WTC11 (cell line): ENCODE measurements around the gene ZFAND3. TPM values are rescaled to one million over a fixed set of nuclear protein-coding genes. Genes with fewer than 3 reads are reported as not detected.

Experiments used
- ATAC-seq: fragments of 200-7000 bp; cut with Tn5 transposase; 2 replicates; pipeline ENCODE4 v1.10.0; 2021; ENCODE audit warnings: mild to moderate bottlenecking, moderate library complexity
- CTCF ChIA-PET: fragments of 300-600 bp; sonication (Branson Sonifier 250); formaldehyde crosslinking; loops from one replicate; lab custom pipeline; 2021; ENCODE audit warnings: antibody characterized with exemption; lab: Charles Lee
- POLR2A ChIA-PET: fragments of 350-600 bp; sonication (Branson Sonifier 250); formaldehyde crosslinking; loops from one replicate; lab custom pipeline; 2021; ENCODE audit warnings: antibody characterized with exemption; lab: Charles Lee
- DNase-seq: peaks from one replicate; pipeline ENCODE4 v3.0.0; 2021; ENCODE audit warnings: low spot score
- H3K27ac Mint-ChIP-seq: 2 replicates; pipeline ENCODE4 v1.8.0; 2021; ENCODE audit warnings: mixed read lengths
- H3K27me3 Mint-ChIP-seq: 2 replicates; pipeline ENCODE4 v1.8.0; 2021; ENCODE audit warnings: low read depth, mild to moderate bottlenecking, moderate library complexity, mixed read lengths
- H3K36me3 Mint-ChIP-seq: 2 replicates; pipeline ENCODE4 v1.8.0; 2021; ENCODE audit warnings: mixed read lengths
- H3K4me1 Mint-ChIP-seq: 2 replicates; pipeline ENCODE4 v1.8.0; 2022; ENCODE audit warnings: mixed read lengths
- H3K4me3 Mint-ChIP-seq: 2 replicates; pipeline ENCODE4 v1.8.0; 2021; ENCODE audit warnings: mild to moderate bottlenecking, moderate library complexity, mixed read lengths
- H3K9me3 Mint-ChIP-seq: 2 replicates; pipeline ENCODE4 v1.8.0; 2021; ENCODE audit warnings: mixed read lengths
- ARID4B ChIP-seq: sonication (generic); formaldehyde crosslinking; IDR thresholded peaks from 2 replicates; pipeline ENCODE4 v1.8.0; 2023; ENCODE audit warnings: missing genetic modification reagents, mild to moderate bottlenecking, borderline replicate concordance
- CREB1 ChIP-seq: sonication (generic); formaldehyde crosslinking; IDR thresholded peaks from 2 replicates; pipeline ENCODE4 v1.8.0; 2023; ENCODE audit warnings: mild to moderate bottlenecking, missing genetic modification reagents
- GABPB1 ChIP-seq: sonication (generic); formaldehyde crosslinking; IDR thresholded peaks from 2 replicates; pipeline ENCODE4 v1.8.1; 2023; ENCODE audit warnings: mild to moderate bottlenecking, missing genetic modification reagents
- JAZF1 ChIP-seq: fragments of 250-450 bp; sonication (Bioruptor Pico); IDR thresholded peaks from 2 replicates; pipeline ENCODE4 v1.9.0; 2021; ENCODE audit warnings: moderate library complexity, mild to moderate bottlenecking, inconsistent platforms
- NFATC4 ChIP-seq: fragments of 250-450 bp; sonication (Bioruptor Pico); IDR thresholded peaks from 2 replicates; pipeline ENCODE4 v1.9.0; 2021; ENCODE audit warnings: mild to moderate bottlenecking
- NFE2L1 ChIP-seq: sonication (generic); formaldehyde crosslinking; IDR thresholded peaks from 2 replicates; pipeline ENCODE4 v1.8.1; 2023; ENCODE audit warnings: missing genetic modification reagents
- NR2C2 ChIP-seq: sonication (generic); formaldehyde crosslinking; IDR thresholded peaks from 2 replicates; pipeline ENCODE4 v1.8.0; 2022; ENCODE audit warnings: mild to moderate bottlenecking, missing genetic modification reagents
- TEAD1 ChIP-seq: sonication (generic); formaldehyde crosslinking; IDR thresholded peaks from 2 replicates; pipeline ENCODE4 v1.8.0; 2022; ENCODE audit warnings: mild to moderate bottlenecking, missing genetic modification reagents
- ZNF232 ChIP-seq: sonication (generic); formaldehyde crosslinking; IDR thresholded peaks from 2 replicates; pipeline ENCODE4 v1.8.0; 2022; ENCODE audit warnings: mild to moderate bottlenecking, missing genetic modification reagents
- ZNF263 ChIP-seq: sonication (generic); formaldehyde crosslinking; IDR thresholded peaks from 2 replicates; pipeline ENCODE4 v1.8.1; 2022; ENCODE audit warnings: low read depth, mild to moderate bottlenecking, moderate library complexity, missing genetic modification reagents
- total RNA-seq: library from RNA; stranded (reverse); gene quantifications from 3 replicates; pipeline ENCODE4 v1.2.3, GENCODE V29; 2021
- TF ChIP-seq, protein P1 (sequence below): fragments of 250-450 bp; sonication (Bioruptor Pico); conservative IDR thresholded peaks from 2 replicates; pipeline ENCODE4 v1.9.0; 2021; ENCODE audit warnings: mild to moderate bottlenecking
- TF ChIP-seq, protein P2 (sequence below): sonication (generic); formaldehyde crosslinking; IDR thresholded peaks from 2 replicates; pipeline ENCODE4 v1.8.1; 2023; ENCODE audit warnings: mild to moderate bottlenecking, missing genetic modification reagents
- TF ChIP-seq, protein P3 (sequence below): sonication (generic); formaldehyde crosslinking; IDR thresholded peaks from 2 replicates; pipeline ENCODE4 v1.8.1; 2022; ENCODE audit warnings: missing genetic modification reagents, borderline replicate concordance
- TF ChIP-seq, protein P4 (sequence below): sonication (generic); formaldehyde crosslinking; IDR thresholded peaks from 2 replicates; pipeline ENCODE4 v1.8.0; 2022; ENCODE audit warnings: mild to moderate bottlenecking, missing genetic modification reagents

The ZFAND3 gene
- total RNA-seq, 1 experiment from 2014 or later: 50.3 TPM

DNA sequence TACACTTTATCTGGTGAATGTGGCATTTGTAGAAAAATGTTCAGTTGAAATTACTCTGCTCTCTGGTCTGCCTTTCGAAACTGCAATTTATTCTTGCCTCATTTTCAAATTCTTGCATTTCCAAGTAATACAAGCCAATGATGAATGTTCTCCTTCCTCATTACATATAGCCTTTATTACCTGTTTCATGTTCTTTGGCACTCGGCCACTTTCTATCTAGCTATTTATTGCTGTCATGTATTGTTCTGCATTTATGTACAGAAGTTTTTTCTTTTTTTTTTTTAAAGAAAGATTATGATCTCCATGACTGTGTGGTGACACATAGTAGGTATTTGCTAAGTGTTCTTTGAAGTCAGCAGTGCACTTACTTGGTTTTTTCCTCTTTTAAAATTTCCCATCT, 261.4 kb downstream of the ZFAND3 start:
- Mint-ChIP-seq H3K9me3 (no peaks in the 10 kb centered on the region), H3K27ac (no peak overlapping the region), H3K4me3 (no peak overlapping the region), H3K27me3 (no peaks in the 10 kb centered on the region), H3K4me1 (peaks cover 34% of the 10 kb centered on the region), H3K36me3 (no peaks in the 10 kb centered on the region)
- no peak for TF ChIP-seq NR2C2 (CRISPR knock-in tag)
- no peak for TF ChIP-seq JAZF1 (CRISPR knock-in tag)
- TF ChIP-seq NFE2L1 (CRISPR knock-in tag): no peak
- no peak for TF ChIP-seq ZNF263 (CRISPR knock-in tag)
- TF ChIP-seq TEAD1 (CRISPR knock-in tag): no peak
- TF ChIP-seq GABPB1 (CRISPR knock-in tag): no peak
- TF ChIP-seq ARID4B (CRISPR knock-in tag): no peak
- TF ChIP-seq ZNF232 (CRISPR knock-in tag): no peak
- TF ChIP-seq, protein P1, sequence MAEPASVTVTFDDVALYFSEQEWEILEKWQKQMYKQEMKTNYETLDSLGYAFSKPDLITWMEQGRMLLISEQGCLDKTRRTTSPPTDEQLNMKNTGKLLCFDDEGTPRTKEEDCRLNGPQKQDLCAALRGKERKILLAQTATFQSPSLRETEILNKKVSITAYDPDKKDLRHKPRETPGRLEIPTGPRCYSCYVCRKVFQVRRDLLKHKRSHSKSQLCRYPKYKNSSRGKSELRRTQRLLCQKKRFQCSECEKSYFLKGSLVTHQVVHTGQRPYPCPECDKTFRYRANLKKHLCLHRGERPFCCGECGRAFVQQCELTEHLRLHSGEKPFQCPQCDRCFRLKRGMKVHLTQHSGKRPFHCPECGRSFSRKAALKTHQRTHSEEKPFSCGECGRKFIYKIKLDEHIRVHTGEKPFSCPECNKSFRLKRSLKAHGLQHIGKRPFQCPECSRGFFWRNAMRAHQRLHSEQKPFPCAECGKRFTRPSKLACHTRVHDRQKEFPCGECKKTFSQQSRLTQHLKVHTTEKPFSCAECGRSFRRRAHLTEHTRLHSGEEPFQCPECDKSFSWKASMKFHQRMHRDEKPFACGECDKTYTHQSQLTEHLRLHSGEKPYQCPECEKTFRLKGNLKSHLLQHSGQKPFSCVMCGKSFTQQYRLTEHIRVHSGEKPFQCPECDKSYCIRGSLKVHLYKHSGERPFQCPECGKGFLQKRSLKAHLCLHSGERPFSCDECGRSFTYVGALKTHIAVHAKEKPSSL: no peak
- TF ChIP-seq, protein P2, sequence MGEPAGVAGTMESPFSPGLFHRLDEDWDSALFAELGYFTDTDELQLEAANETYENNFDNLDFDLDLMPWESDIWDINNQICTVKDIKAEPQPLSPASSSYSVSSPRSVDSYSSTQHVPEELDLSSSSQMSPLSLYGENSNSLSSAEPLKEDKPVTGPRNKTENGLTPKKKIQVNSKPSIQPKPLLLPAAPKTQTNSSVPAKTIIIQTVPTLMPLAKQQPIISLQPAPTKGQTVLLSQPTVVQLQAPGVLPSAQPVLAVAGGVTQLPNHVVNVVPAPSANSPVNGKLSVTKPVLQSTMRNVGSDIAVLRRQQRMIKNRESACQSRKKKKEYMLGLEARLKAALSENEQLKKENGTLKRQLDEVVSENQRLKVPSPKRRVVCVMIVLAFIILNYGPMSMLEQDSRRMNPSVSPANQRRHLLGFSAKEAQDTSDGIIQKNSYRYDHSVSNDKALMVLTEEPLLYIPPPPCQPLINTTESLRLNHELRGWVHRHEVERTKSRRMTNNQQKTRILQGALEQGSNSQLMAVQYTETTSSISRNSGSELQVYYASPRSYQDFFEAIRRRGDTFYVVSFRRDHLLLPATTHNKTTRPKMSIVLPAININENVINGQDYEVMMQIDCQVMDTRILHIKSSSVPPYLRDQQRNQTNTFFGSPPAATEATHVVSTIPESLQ (CRISPR knock-in tag): no peak
- TF ChIP-seq, protein P3, sequence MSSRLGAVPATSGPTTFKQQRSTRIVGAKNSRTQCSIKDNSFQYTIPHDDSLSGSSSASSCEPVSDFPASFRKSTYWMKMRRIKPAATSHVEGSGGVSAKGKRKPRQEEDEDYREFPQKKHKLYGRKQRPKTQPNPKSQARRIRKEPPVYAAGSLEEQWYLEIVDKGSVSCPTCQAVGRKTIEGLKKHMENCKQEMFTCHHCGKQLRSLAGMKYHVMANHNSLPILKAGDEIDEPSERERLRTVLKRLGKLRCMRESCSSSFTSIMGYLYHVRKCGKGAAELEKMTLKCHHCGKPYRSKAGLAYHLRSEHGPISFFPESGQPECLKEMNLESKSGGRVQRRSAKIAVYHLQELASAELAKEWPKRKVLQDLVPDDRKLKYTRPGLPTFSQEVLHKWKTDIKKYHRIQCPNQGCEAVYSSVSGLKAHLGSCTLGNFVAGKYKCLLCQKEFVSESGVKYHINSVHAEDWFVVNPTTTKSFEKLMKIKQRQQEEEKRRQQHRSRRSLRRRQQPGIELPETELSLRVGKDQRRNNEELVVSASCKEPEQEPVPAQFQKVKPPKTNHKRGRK (CRISPR knock-in tag): no peak
- TF ChIP-seq NFATC4 (CRISPR knock-in tag): no peak
- TF ChIP-seq, protein P4, sequence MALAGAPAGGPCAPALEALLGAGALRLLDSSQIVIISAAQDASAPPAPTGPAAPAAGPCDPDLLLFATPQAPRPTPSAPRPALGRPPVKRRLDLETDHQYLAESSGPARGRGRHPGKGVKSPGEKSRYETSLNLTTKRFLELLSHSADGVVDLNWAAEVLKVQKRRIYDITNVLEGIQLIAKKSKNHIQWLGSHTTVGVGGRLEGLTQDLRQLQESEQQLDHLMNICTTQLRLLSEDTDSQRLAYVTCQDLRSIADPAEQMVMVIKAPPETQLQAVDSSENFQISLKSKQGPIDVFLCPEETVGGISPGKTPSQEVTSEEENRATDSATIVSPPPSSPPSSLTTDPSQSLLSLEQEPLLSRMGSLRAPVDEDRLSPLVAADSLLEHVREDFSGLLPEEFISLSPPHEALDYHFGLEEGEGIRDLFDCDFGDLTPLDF (CRISPR knock-in tag): no peak
- CTCF ChIA-PET: interaction anchor here (0.5 kb wide), 1 partner anchor 211 kb away, joined by 3 read pairs; no protein-coding TSS in a partner anchor
- DNase-seq: no peak
- POLR2A ChIA-PET: no interaction called here
- no peak for ATAC-seq

DNA sequence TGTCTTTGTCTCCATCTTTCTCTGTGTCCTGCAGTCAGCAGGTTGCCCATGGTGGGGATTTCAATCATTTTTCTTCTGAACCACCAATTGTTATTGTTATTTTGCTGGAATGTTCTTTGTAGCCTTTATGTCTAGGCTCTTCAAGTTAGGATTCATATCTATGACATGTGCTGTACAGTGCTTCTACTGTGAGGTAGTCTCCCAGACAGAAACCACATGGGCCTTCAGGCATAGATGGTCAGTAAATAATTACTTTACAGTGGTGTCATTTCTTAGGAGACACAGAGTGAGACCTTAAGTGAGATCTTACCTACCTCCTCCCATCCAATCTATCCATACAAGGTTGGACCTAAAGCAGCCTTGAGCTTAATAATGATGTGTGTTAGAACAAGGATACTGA, 265.5 kb downstream of the ZFAND3 start:
- no peak for TF ChIP-seq CREB1 (CRISPR knock-in tag)
- H3K4me1 Mint-ChIP-seq: peaks cover 8% of the 10 kb centered on the region
- CTCF ChIA-PET: no interaction called here
- no peaks in the 10 kb centered on the region for H3K36me3 Mint-ChIP-seq
- no peak overlapping the region for H3K4me3 Mint-ChIP-seq
- DNase-seq (no peak), ATAC-seq (no peak)
- no peaks in the 10 kb centered on the region for H3K9me3 Mint-ChIP-seq
- POLR2A ChIA-PET: no interaction called here
- H3K27ac Mint-ChIP-seq: no peak overlapping the region
- H3K27me3 Mint-ChIP-seq: no peaks in the 10 kb centered on the region
